Right lobe of liver (tissue), 4 donors: Measurements from ENCODE around the gene ITPR2.

Experiments
- POLR2A ChIP-seq: fragments of 450-650 bp; IDR thresholded peaks from one replicate; pipeline ENCODE4 v1.6.1; 2017; ENCODE audit warnings: antibody characterized with exemption, mild to moderate bottlenecking
- TF ChIP-seq, protein P1 (sequence below), 4 donors: fragments of 200-600 bp in 3 of 4; fragments of 450-650 bp in 1 of 4; IDR thresholded peaks; one replicate each; pipeline versions ENCODE4 v1.5.1 to v1.8.0; 2016 to 2022; ENCODE audit warnings: antibody characterized with exemption in 4 of 4, mild to moderate bottlenecking in 2 of 4
- donor health status: DM: no; HTN: no; CAD: no.
- donor health status: DM: no; HTN: no; CAD: no.
- donor health status: DM: no; HTN: yes; CAD: no.

- TF ChIP-seq, protein P1, sequence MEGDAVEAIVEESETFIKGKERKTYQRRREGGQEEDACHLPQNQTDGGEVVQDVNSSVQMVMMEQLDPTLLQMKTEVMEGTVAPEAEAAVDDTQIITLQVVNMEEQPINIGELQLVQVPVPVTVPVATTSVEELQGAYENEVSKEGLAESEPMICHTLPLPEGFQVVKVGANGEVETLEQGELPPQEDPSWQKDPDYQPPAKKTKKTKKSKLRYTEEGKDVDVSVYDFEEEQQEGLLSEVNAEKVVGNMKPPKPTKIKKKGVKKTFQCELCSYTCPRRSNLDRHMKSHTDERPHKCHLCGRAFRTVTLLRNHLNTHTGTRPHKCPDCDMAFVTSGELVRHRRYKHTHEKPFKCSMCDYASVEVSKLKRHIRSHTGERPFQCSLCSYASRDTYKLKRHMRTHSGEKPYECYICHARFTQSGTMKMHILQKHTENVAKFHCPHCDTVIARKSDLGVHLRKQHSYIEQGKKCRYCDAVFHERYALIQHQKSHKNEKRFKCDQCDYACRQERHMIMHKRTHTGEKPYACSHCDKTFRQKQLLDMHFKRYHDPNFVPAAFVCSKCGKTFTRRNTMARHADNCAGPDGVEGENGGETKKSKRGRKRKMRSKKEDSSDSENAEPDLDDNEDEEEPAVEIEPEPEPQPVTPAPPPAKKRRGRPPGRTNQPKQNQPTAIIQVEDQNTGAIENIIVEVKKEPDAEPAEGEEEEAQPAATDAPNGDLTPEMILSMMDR (IDR thresholded peaks at IDR 0.05) = no peak
- no peak for TF ChIP-seq POLR2A
Observed at GRCh38 chr12:26441434-26441833, 391.6 kb downstream of the ITPR2 start.
